Small intestine (tissue), 16 donors: ENCODE measurements around the gene UPF3A. TPM values are rescaled to one million over a fixed set of nuclear protein-coding genes. Genes with fewer than 3 reads are reported as not detected.
A peak's percentile ranks its signal among the peaks of the same experiment; 100 is the strongest.

Experiments
- DNase-seq, 2 donors: peaks; one replicate each; pipeline versions ENCODE4 v3.0.0 to v3.0.0-alpha.2; 2013
- FAIRE-seq: peaks from 2 replicates; lab custom pipeline; 2012; peaks lifted over from hg19 to GRCh38; lab: Jason Lieb, UNC
- H3K27ac ChIP-seq, 3 donors: one replicate each; pipeline ENCODE4 v1.5.1; 2013; ENCODE audit warnings: low read length in 2 of 3, mild to moderate bottlenecking in 2 of 3, control low read depth in 1 of 3, inconsistent platforms in 1 of 3, low read depth in 1 of 3, moderate library complexity in 1 of 3
- H3K27me3 ChIP-seq, 3 donors: one replicate each; pipeline ENCODE4 v1.6.1; 2013; ENCODE audit warnings: low read length in 3 of 3, inconsistent platforms in 1 of 3; ENCODE audit not compliant: control insufficient read depth in 3 of 3, insufficient read depth in 3 of 3
- H3K36me3 ChIP-seq, 3 donors: one replicate each; pipeline ENCODE4 v1.6.1; 2013; ENCODE audit warnings: low read length in 3 of 3, inconsistent platforms in 1 of 3, low read depth in 1 of 3, mild to moderate bottlenecking in 1 of 3, moderate library complexity in 1 of 3; ENCODE audit not compliant: control insufficient read depth in 3 of 3, insufficient read depth in 2 of 3
- H3K4me1 ChIP-seq, 3 donors: one replicate each; pipeline ENCODE4 v1.6.1; 2013; ENCODE audit warnings: low read length in 2 of 3, inconsistent platforms in 1 of 3, low read depth in 1 of 3, mild to moderate bottlenecking in 1 of 3, moderate library complexity in 1 of 3; ENCODE audit not compliant: control insufficient read depth in 3 of 3, insufficient read depth in 2 of 3
- H3K4me3 ChIP-seq, 3 donors: one replicate each; pipeline ENCODE4 v1.5.1; 2013; ENCODE audit warnings: low read length in 3 of 3, control low read depth in 1 of 3, inconsistent platforms in 1 of 3, low read depth in 1 of 3, mild to moderate bottlenecking in 1 of 3, moderate library complexity in 1 of 3
- H3K9me3 ChIP-seq, 2 donors: one replicate each; pipeline ENCODE4 v1.6.1; 2013; ENCODE audit warnings: low read depth in 1 of 2, low read length in 1 of 2; ENCODE audit not compliant: control insufficient read depth in 2 of 2, insufficient read depth in 1 of 2
- WGBS, 3 donors: extraction: QIAGEN DNeasy Blood & Tissue Kit; methylation state at CpG; one replicate each; pipeline ENCODE4 v1.1.7; 2013; 5-methylcytosine and 5-hydroxymethylcytosine counted together
- long read RNA-seq, 10 donors: transcript quantifications; one replicate each; lab custom pipeline, GENCODE V29; 2026
- polyA plus RNA-seq, 4 donors: library from polyadenylated mRNA; stranded (reverse) in 3 of 4; unstranded in 1 of 4; fragments of 200-250 nt in 3 of 4; fragments of 120-200 nt in 1 of 4; gene quantifications; one replicate each; pipeline versions ENCODE4 v1.2.1 to v1.2.3, GENCODE V29; 2013
- donor health status: healthy with polysubstance abuse.
- donor health status: control.
- donor health status: control.
- donor health status: Bipolar disorder and iron deficiency.
- donor health status: healthy.

Gene UPF3A, protein sequence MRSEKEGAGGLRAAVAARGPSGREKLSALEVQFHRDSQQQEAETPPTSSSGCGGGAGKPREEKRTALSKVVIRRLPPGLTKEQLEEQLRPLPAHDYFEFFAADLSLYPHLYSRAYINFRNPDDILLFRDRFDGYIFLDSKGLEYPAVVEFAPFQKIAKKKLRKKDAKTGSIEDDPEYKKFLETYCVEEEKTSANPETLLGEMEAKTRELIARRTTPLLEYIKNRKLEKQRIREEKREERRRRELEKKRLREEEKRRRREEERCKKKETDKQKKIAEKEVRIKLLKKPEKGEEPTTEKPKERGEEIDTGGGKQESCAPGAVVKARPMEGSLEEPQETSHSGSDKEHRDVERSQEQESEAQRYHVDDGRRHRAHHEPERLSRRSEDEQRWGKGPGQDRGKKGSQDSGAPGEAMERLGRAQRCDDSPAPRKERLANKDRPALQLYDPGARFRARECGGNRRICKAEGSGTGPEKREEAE
- 10 to 100 TPM; 38.0 to 74.2 (median 49.7) TPM for polyA plus RNA-seq
- long read RNA-seq, donor 1 = 0 reads
- long read RNA-seq, donor 2, partial matches to known transcripts = 6 of 10 reads
- long read RNA-seq, donor 2, other reads (novel, unspliced or antisense) = 0 of 10 reads
- long read RNA-seq, donor 3, transcript UPF3A-205 (3 exons, 423 nt) = major isoform, 7 of 11 reads
- long read RNA-seq, donor 3, partial matches to known transcripts = 0 of 11 reads
- long read RNA-seq, donor 3, other reads (novel, unspliced or antisense) = 0 of 11 reads
- long read RNA-seq, donor 4, partial matches to known transcripts = 0 of 1 reads
- long read RNA-seq, donor 4, other reads (novel, unspliced or antisense) = 0 of 1 reads
- long read RNA-seq, donor 5, transcript UPF3A-205 (3 exons, 423 nt) = major isoform, 7 of 9 reads
- long read RNA-seq, donor 5, partial matches to known transcripts = 0 of 9 reads
- long read RNA-seq, donor 5, other reads (novel, unspliced or antisense) = 0 of 9 reads
- long read RNA-seq, donor 6, transcript UPF3A-205 (3 exons, 423 nt) = major isoform, 8 of 11 reads
- long read RNA-seq, donor 6, partial matches to known transcripts = 0 of 11 reads
- long read RNA-seq, donor 6, other reads (novel, unspliced or antisense) = 0 of 11 reads
- long read RNA-seq, donor 7 = 0 reads
- long read RNA-seq, donor 8, partial matches to known transcripts = 0 of 5 reads
- long read RNA-seq, donor 8, other reads (novel, unspliced or antisense) = 0 of 5 reads
- long read RNA-seq, donor 9, partial matches to known transcripts = 0 of 3 reads
- long read RNA-seq, donor 9, other reads (novel, unspliced or antisense) = 0 of 3 reads
- long read RNA-seq, donor 10, transcript UPF3A-205 (3 exons, 423 nt) = major isoform, 14 of 28 reads
- long read RNA-seq, donor 10, transcript UPF3A-207 (4 exons, 678 nt) = minor isoform, 5 of 28 reads
- long read RNA-seq, donor 10, partial matches to known transcripts = 6 of 28 reads
- long read RNA-seq, donor 10, other reads (novel, unspliced or antisense) = 0 of 28 reads

DNA sequence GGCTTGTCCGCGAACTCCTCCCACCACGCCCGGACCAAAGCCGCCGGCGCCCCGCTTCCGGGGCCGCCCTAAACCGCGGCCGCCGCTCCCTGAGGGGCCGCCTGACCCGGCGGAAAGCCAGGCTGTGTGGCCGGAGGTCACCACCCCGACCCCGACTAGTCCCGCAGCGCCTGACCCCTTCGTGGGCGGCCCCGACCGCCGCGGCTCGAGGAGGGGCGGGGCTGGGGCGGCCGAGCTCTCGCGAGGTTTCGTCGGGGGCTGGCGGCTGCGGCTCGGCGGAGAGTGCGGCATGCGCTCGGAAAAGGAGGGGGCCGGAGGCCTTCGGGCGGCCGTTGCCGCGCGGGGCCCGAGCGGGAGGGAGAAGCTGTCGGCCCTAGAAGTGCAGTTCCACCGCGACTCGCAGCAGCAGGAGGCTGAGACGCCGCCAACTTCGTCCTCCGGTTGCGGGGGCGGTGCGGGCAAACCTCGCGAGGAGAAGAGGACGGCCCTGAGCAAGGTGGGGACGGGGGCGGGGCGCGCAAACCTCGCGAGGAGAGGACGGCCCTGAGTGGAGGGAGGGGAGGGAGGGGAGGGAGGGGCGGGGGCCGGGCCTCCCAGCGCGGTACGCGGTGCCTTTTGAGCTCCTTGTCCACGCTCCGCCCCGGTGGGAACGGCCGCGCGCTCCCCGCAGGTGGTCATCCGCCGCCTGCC lies at the start of gene UPF3A:
TSS of gene UPF3A (plus strand) at position 251 of the 690 bp plus-strand sequence. CDS start at position 290, 39 bp downstream.
- Histone ChIP-seq H3K27ac (peak within 1 kb of the TSS; percentile 96 to 97 (median 96)), H3K9me3 (no peaks in the 10 kb centered on the region), H3K36me3 (peaks cover 2 to 22% (median 4%) of the 10 kb centered on the region in 3 donors), H3K4me1 (peaks cover 2 to 7% (median 5%) of the 10 kb centered on the region in 3 donors), H3K27me3 (no peaks in the 10 kb centered on the region), H3K4me3 (peak within 1 kb of the TSS; percentile 66 to 84 (median 78))
- WGBS, 3 donors = 0 to 1% (median 0%) methylated on average over 33 to 88 of the region's 89 CpGs
- DNase-seq (peak; percentile 93 to 98), FAIRE-seq (no peak)

DNA sequence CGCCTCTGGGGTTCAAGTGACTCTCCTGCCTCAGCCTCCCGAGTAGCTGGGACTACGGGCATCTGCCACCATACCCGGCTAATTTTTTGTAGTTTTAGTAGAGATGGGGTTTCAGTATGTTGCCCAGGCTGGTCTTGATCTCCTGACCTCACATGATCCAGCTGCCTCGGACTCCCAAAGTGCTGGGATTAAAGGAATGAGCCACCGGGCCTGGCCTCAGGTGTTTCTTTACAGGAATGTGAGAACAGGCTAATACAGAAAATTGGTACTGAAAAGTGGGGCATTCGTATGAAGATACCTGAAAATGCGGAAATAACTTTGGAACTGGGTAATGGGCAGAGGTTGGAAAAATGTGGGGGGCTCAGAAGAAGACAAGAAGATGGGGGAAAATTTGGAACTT lies 49.5 kb upstream of the UPF3A start:
- no peak overlapping the region for H3K27ac ChIP-seq
- no peaks in the 10 kb centered on the region for H3K9me3 ChIP-seq
- WGBS, 3 donors = 77 to 88% (median 83%) methylated on average over 8 of the region's 8 CpGs
- H3K27me3 ChIP-seq = no peaks in the 10 kb centered on the region
- FAIRE-seq (no peak), DNase-seq (no peak)
- peaks cover 1 to 17% (median 2%) of the 10 kb centered on the region in 3 donors for H3K4me1 ChIP-seq
- peaks cover 0 to 3% (median 0%) of the 10 kb centered on the region in 3 donors for H3K36me3 ChIP-seq
- no peak overlapping the region for H3K4me3 ChIP-seq

DNA sequence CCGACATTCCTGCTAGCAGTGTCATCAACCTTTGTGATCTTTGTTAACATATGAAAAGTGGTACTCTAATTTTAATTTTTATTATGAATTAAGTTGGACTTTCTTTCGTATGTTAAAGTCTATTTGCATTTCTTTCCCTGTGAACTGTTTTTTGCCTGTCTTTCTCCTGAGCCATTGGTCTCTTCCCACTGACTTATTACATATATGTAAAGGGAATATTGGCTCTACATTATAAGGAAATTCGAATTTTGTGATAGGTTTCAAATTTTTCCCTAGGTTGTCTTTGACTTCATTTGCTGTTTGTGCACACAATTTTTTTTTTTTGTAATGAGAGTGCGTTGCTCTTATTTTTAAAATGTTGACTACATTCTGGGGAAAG lies 47.1 kb upstream of the UPF3A start:
- H3K4me1 ChIP-seq = peaks cover 1 to 14% (median 2%) of the 10 kb centered on the region in 3 donors
- peaks cover 4 to 20% (median 9%) of the 10 kb centered on the region in 3 donors for H3K36me3 ChIP-seq
- FAIRE-seq (no peak), DNase-seq (no peak)
- no peaks in the 10 kb centered on the region for H3K9me3 ChIP-seq
- WGBS, 3 donors = 55 to 73% (median 64%) methylated on average over 4 of the region's 4 CpGs
- H3K27me3 ChIP-seq = no peaks in the 10 kb centered on the region
- H3K4me3 ChIP-seq = peak overlapping the region in 2 of 3 donors; percentile 82 to 89
- peak overlapping the region in 1 of 3 donors; percentile 64 for H3K27ac ChIP-seq

GRCh38 chr13:114234645-114235421 lies 46.6 kb upstream of the UPF3A start, which contains the start of gene CDC16:
Gene CDC16, plus strand, starts transcription at chr13:114234897. Its CDS starts 188 bp downstream, at chr13:114235085.
- WGBS, 3 donors = 0 to 1% (median 1%) methylated on average over 68 to 76 of the region's 76 CpGs

DNA sequence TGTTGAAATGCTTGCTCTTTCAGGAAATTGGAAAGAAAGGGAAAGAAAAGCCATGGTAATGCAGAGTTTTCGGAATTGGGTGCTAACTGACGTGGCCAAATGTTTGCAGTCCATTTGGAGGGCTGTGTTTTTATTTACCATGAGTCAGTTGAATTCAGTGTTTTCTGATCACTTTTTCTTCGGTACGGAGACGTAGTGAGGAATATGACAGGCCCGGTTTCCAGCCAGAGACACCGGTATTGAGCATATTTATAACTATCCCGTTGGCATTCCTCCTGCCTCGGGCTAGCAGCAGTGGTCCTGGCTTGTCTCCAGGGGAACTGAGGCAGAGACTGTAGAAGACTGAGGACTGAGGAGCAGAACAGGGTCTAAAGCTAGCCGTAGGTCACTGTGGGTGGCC lies 45.7 kb upstream of the UPF3A start:
- Histone ChIP-seq H3K27me3 (no peaks in the 10 kb centered on the region), H3K4me1 (peaks cover 1 to 2% (median 2%) of the 10 kb centered on the region in 3 donors), H3K36me3 (peaks cover 4 to 27% (median 15%) of the 10 kb centered on the region in 3 donors), H3K9me3 (no peaks in the 10 kb centered on the region), H3K4me3 (peak overlapping the region in 2 of 3 donors; percentile 82 to 89), H3K27ac (peak overlapping the region in 2 of 3 donors; percentile 68 to 93)
- WGBS, 3 donors = 9 to 21% (median 13%) methylated on average over 10 of the region's 10 CpGs
- DNase-seq (peak; percentile 14 to 24), FAIRE-seq (no peak)

More at GRCh38 chr13:114234645-114235421, 46.6 kb upstream of the UPF3A start, which contains the start of gene CDC16:
- FAIRE-seq = no peak
- Histone ChIP-seq H3K9me3 (no peaks in the 10 kb centered on the region), H3K4me1 (peaks cover 1 to 9% (median 2%) of the 10 kb centered on the region in 3 donors), H3K4me3 (peak within 1 kb of the TSS; percentile 82 to 89 (median 86)), H3K36me3 (peaks cover 4 to 22% (median 13%) of the 10 kb centered on the region in 3 donors), H3K27me3 (no peaks in the 10 kb centered on the region), H3K27ac (peak within 1 kb of the TSS; percentile 92 to 96 (median 93))
- peak; percentile 95 to 96 for DNase-seq

DNA sequence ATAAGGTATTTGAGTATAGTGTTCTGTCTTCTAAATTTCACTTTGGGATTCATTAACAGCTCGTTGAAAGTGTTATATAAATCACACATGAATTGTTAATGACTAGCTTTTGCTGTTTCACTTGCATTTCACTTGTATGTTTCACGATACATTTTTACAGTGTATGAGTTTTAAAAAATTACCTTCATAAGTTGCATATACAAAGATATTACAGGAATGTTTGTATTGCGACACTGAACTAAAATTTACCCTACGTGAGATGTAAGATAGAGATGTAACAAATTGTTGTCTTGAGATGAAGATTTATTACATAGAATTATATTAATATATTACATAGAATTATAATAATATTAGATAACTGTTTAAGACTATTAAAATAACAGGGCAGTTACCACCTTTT lies 45.2 kb upstream of the UPF3A start:
- peaks cover 0 to 2% (median 1%) of the 10 kb centered on the region in 3 donors for H3K4me1 ChIP-seq
- WGBS, 3 donors = 49 to 70% (median 57%) methylated on average over 4 of the region's 4 CpGs
- no peaks in the 10 kb centered on the region for H3K27me3 ChIP-seq
- DNase-seq (no peak), FAIRE-seq (no peak)
- peaks cover 8 to 29% (median 15%) of the 10 kb centered on the region in 3 donors for H3K36me3 ChIP-seq
- H3K4me3 ChIP-seq = peak overlapping the region in 2 of 3 donors; percentile 82 to 89
- no peaks in the 10 kb centered on the region for H3K9me3 ChIP-seq
- no peak overlapping the region for H3K27ac ChIP-seq
